ENCODE data around the gene WEE2.
"Not testable (repeated sequence)": the region's sequence is repeated elsewhere in the genome, so short reads cannot be mapped to it uniquely, and the experiment has no call there.

WEE2 gene

GRCh38 chr7:141708351-141708750 is at the start of gene WEE2:
TSS of gene WEE2 (plus strand) at chr7:141708353. CDS start at chr7:141708759, 406 bp downstream.
- no peak for DNase-seq (ENCODE audit: low spot score)

GRCh38 chr7:141659501-141659900 is 48.7 kb upstream of the WEE2 start:
- no peak for DNase-seq (ENCODE audit: low spot score)

- peak; percentile 84 for DNase-seq (ENCODE audit: low spot score)
Observed at GRCh38 chr7:141660259-141660658, 47.9 kb upstream of the WEE2 start.

- DNase-seq (ENCODE audit: low spot score): no peak
Observed at GRCh38 chr7:141663081-141663849, 44.9 kb upstream of the WEE2 start.

GRCh38 chr7:141664450-141664849 is 43.7 kb upstream of the WEE2 start:
- DNase-seq (ENCODE audit: low spot score): no peak

- DNase-seq (ENCODE audit: low spot score): no peak
Observed at GRCh38 chr7:141665208-141666035, 42.7 kb upstream of the WEE2 start.

- no peak for DNase-seq (ENCODE audit: low spot score)
Observed at GRCh38 chr7:141666071-141666470, 42.1 kb upstream of the WEE2 start.

- DNase-seq (ENCODE audit: low spot score): no peak
Observed at GRCh38 chr7:141668853-141669252, 39.3 kb upstream of the WEE2 start.

GRCh38 chr7:141671705-141672496 is 36.3 kb upstream of the WEE2 start:
- DNase-seq (ENCODE audit: low spot score): no peak

GRCh38 chr7:141673346-141673745 is 34.8 kb upstream of the WEE2 start:
- DNase-seq (ENCODE audit: low spot score): no peak

GRCh38 chr7:141674171-141674671 is 33.9 kb upstream of the WEE2 start:
- no peak for DNase-seq (ENCODE audit: low spot score)

- DNase-seq (ENCODE audit: low spot score): no peak
Observed at GRCh38 chr7:141674702-141675101, 33.5 kb upstream of the WEE2 start.

GRCh38 chr7:141675436-141676215 is 32.5 kb upstream of the WEE2 start:
- peak; percentile 75 for DNase-seq (ENCODE audit: low spot score)

- no peak for DNase-seq (ENCODE audit: low spot score)
Observed at GRCh38 chr7:141676618-141677017, 31.5 kb upstream of the WEE2 start.

GRCh38 chr7:141679014-141679413 is 29.1 kb upstream of the WEE2 start:
- DNase-seq (ENCODE audit: low spot score): no peak

GRCh38 chr7:141685285-141686023 is 22.7 kb upstream of the WEE2 start:
- DNase-seq (ENCODE audit: low spot score): peak; percentile 78

- DNase-seq (ENCODE audit: low spot score): no peak
Observed at GRCh38 chr7:141686074-141686473, 22.1 kb upstream of the WEE2 start.

- DNase-seq (ENCODE audit: low spot score): no peak
Observed at GRCh38 chr7:141686670-141687069, 21.5 kb upstream of the WEE2 start.

- peak; percentile 91 for DNase-seq (ENCODE audit: low spot score)
Observed at GRCh38 chr7:141688043-141688442, 20.1 kb upstream of the WEE2 start.

GRCh38 chr7:141689072-141689825 is 18.9 kb upstream of the WEE2 start:
- not testable (repeated sequence) for DNase-seq (ENCODE audit: low spot score)

All from pons (tissue), 1 donor.